Parathyroid adenoma (tissue), 2 donors: Measurements from ENCODE around the gene ZNF469.

Experiments used
- H2AFZ ChIP-seq: fragments of 300-600 bp; sonication (generic); one replicate; pipeline ENCODE4 v1.7.0; 2017; ENCODE audit warnings: antibody characterized with exemption, mild to moderate bottlenecking
- H3K27ac ChIP-seq: fragments of 300-600 bp; sonication (generic); one replicate; pipeline ENCODE4 v1.7.0; 2017
- H3K27me3 ChIP-seq: fragments of 300-600 bp; sonication (generic); one replicate; pipeline ENCODE4 v1.7.0; 2017; ENCODE audit warnings: low read length; ENCODE audit not compliant: control insufficient read depth, insufficient read depth
- H3K36me3 ChIP-seq: fragments of 300-600 bp; sonication (generic); one replicate; pipeline ENCODE4 v1.7.0; 2017; ENCODE audit warnings: low read length; ENCODE audit not compliant: control insufficient read depth, insufficient read depth
- H3K4me1 ChIP-seq: fragments of 300-600 bp; sonication (generic); one replicate; pipeline ENCODE4 v1.7.0; 2017; ENCODE audit warnings: control low read depth
- H3K4me2 ChIP-seq: fragments of 300-600 bp; sonication (generic); one replicate; pipeline ENCODE4 v1.7.0; 2017; ENCODE audit warnings: low read length
- H3K4me3 ChIP-seq: fragments of 300-600 bp; sonication (generic); one replicate; pipeline ENCODE4 v1.7.0; 2017; ENCODE audit warnings: low read depth, low read length
- H3K79me2 ChIP-seq: fragments of 300-600 bp; sonication (generic); one replicate; pipeline ENCODE4 v1.7.0; 2017; ENCODE audit warnings: control low read depth
- H3K9ac ChIP-seq: fragments of 300-600 bp; sonication (generic); one replicate; pipeline ENCODE4 v1.7.0; 2017; ENCODE audit warnings: mild to moderate bottlenecking
- H3K9me3 ChIP-seq: fragments of 300-600 bp; sonication (generic); one replicate; pipeline ENCODE4 v1.7.0; 2017; ENCODE audit warnings: low read length; ENCODE audit not compliant: control insufficient read depth
- TF ChIP-seq, protein P1 (sequence below): fragments of 300-600 bp; sonication (generic); IDR thresholded peaks from one replicate; pipeline ENCODE4 v1.7.0; 2017; ENCODE audit warnings: antibody characterized with exemption, mild to moderate bottlenecking
- donor health status: primary hyperparathyroidism.

Gene ZNF469

DNA sequence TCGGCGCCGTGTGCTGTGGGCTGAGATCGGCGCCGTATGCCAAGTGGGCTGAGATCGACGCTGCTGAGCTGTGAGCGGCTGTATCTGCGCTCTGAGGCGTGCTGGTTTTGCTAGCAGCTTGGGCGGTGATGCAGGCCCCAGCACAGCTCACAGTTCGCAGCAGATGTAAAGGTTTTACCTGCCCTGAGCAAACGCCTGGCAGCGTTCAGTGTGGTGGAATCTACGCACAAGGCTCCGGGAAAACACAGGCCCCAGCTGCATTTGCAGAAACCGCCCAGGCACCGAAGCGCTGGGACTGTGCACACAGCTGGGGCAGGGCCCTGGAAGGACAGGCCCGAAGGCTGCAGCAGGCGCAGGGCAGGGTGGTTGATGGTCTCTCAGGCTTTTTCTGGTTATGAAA is 8.0 kb upstream of the ZNF469 start:
- Histone ChIP-seq H2AFZ (no peak overlapping the region), H3K4me2 (no peak overlapping the region), H3K27me3 (no peaks in the 10 kb centered on the region), H3K79me2 (no peaks in the 10 kb centered on the region), H3K4me1 (no peaks in the 10 kb centered on the region), H3K36me3 (no peaks in the 10 kb centered on the region), H3K9me3 (no peaks in the 10 kb centered on the region), H3K27ac (no peak overlapping the region), H3K9ac (no peak overlapping the region), H3K4me3 (no peak overlapping the region)
- TF ChIP-seq, protein P1, sequence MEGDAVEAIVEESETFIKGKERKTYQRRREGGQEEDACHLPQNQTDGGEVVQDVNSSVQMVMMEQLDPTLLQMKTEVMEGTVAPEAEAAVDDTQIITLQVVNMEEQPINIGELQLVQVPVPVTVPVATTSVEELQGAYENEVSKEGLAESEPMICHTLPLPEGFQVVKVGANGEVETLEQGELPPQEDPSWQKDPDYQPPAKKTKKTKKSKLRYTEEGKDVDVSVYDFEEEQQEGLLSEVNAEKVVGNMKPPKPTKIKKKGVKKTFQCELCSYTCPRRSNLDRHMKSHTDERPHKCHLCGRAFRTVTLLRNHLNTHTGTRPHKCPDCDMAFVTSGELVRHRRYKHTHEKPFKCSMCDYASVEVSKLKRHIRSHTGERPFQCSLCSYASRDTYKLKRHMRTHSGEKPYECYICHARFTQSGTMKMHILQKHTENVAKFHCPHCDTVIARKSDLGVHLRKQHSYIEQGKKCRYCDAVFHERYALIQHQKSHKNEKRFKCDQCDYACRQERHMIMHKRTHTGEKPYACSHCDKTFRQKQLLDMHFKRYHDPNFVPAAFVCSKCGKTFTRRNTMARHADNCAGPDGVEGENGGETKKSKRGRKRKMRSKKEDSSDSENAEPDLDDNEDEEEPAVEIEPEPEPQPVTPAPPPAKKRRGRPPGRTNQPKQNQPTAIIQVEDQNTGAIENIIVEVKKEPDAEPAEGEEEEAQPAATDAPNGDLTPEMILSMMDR: no peak

DNA sequence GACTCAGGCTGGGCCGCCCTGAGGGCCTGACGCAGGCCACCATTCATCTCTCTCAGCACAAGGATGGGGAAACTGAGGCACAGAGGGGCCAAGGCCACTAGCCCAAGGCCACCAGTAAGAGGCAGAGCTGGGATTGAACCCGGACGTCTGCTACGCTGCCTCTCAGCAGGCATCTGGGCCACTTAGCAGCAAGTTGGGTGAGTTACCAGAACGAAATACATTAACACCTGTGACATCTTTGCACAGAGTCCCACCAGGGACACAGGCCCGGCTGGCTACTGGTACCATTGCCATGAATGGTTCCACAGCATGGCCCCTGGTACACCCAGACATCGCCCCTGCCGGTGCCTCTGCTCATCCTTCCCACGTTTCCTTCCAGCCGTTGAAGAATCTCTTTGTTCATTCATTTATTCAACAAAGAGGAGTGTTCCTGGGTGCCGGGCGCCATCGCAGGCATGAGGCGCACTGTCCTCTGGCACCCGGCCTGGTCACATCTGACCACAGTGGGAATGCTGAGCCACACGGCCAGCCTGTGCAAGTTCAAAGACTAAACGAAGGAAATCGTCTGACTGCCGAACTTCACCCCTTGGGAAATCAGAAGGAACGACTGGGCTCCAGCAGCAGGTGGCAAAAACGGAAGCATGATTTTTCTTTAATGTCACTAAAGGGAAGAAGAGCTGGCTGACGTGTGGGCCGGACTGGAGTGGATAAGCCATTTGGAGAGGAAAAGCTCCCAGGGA is 7.4 kb upstream of the ZNF469 start:
- Histone ChIP-seq H3K4me1 (no peaks in the 10 kb centered on the region), H3K36me3 (no peaks in the 10 kb centered on the region), H3K79me2 (no peaks in the 10 kb centered on the region), H3K4me3 (no peak overlapping the region), H3K4me2 (no peak overlapping the region), H2AFZ (no peak overlapping the region), H3K9me3 (no peaks in the 10 kb centered on the region), H3K27me3 (no peaks in the 10 kb centered on the region), H3K9ac (no peak overlapping the region), H3K27ac (no peak overlapping the region)
- TF ChIP-seq, protein P1: no peak

DNA sequence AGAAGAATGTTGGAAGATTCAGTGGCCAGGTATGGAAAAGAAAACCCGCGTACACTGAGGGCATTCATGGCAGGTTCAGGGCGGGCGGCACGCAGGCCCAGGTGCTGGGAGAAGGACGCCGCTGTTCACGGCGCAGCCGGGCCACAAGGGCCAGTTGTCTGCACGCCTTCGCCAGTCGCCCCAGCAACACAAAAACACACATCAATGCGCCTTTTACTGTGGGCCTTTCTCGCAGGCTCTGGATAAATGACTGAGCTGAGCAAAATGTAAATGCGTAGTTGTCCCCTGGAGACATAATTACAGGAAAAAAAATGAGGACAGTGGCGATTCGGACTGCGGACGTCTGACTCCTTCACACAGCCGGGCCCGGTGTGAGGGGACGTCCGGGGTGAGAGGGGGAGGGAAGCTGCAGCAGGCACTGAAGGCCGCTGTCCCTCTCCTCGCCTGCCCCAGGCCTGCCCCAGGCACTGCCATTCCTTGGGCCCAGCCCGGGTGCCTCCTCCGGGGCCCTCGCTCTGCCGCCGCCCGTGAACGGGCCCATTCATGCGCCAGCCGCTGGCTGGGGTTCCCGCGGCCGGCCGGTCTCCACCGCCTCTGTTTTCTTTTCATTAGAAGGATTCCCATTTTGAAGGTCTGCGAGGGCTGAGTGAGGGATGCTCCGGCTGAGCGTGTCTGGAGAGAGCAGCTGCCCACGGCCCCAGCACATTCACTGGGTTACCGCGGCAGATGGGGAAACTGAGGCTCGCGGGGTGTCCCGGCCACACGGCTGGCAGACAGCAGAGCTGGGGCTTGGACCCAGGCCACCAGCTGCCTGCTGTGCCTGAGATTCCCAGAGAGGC is 6.5 kb upstream of the ZNF469 start:
- H3K36me3 ChIP-seq: no peaks in the 10 kb centered on the region
- no peak overlapping the region for H2AFZ ChIP-seq
- no peak overlapping the region for H3K4me3 ChIP-seq
- no peaks in the 10 kb centered on the region for H3K9me3 ChIP-seq
- H3K79me2 ChIP-seq: no peaks in the 10 kb centered on the region
- H3K4me1 ChIP-seq: no peaks in the 10 kb centered on the region
- no peaks in the 10 kb centered on the region for H3K27me3 ChIP-seq
- H3K9ac ChIP-seq: no peak overlapping the region
- H3K27ac ChIP-seq: no peak overlapping the region
- no peak overlapping the region for H3K4me2 ChIP-seq
- TF ChIP-seq, protein P1: no peak

DNA sequence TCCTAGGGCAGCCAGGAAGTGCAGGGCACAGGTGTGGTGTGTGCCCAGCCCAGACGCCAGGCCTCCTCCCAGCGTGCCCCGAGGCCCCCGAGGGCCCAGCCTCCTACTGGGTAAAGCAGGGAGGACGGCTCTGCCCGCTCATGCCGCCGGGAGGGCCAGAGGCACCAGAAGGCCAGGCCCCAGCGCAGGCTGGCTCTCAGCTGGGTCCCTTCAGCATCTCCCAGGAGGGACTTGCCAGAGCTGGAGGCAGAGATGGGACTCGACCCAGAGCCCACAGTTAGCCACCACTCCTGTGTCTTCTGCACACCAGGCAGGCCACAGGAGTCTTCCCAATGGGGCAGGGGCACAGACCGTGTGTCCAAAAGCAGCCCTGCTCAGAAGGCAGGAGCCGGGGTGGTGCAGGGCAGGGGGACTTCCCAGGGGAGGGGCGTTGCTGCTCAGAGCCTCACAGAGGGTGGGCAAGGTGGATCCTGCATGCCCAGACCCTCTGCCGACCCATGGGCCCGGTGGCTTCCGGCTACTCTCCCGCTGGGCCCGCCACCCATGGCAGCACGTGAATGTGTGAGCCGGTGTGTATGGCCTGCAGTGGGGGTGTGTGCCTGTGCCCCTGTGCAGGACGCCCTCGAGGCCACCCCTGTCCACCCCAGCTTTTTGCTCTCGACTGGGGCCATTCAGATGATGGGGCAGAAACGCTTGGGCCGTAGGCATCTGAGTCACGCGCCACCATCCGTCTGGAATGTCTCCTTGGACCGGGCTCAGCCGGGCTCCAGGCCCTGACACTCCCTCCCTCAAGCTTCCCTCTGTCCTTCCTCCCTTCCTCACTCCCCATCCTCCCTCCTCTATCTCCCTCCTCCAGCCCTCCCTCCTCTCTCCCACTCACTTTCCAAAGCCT is 5.7 kb upstream of the ZNF469 start:
- Histone ChIP-seq H3K27ac (no peak overlapping the region), H3K4me3 (no peak overlapping the region), H3K9ac (no peak overlapping the region)

More for the DNA sequence above, 5.7 kb upstream of the ZNF469 start:
- Histone ChIP-seq H3K4me2 (no peak overlapping the region), H3K27me3 (no peaks in the 10 kb centered on the region), H2AFZ (no peak overlapping the region), H3K79me2 (no peaks in the 10 kb centered on the region), H3K4me1 (no peaks in the 10 kb centered on the region), H3K36me3 (no peaks in the 10 kb centered on the region), H3K9me3 (no peaks in the 10 kb centered on the region)
- TF ChIP-seq, protein P1: no peak
